HS-27A (cell line): ENCODE data around the gene QPRT.
"Not testable (repeated sequence)": the region's sequence is repeated elsewhere in the genome, so short reads cannot be mapped to it uniquely, and the experiment has no call there.

Experiments used
- DNase-seq: peaks from one replicate; pipeline ENCODE4 v3.0.0-alpha.2; 2012; ENCODE audit warnings: low read depth, missing footprints

The QPRT gene

GRCh38 chr16:29720703-29721102 is 41.7 kb downstream of the QPRT start:
- no peak for DNase-seq

GRCh38 chr16:29721167-29721879 is 42.3 kb downstream of the QPRT start:
- DNase-seq = not testable (repeated sequence)

- DNase-seq = no peak
Measured at GRCh38 chr16:29726845-29727377, 47.9 kb downstream of the QPRT start.

GRCh38 chr16:29727452-29727851 is 48.5 kb downstream of the QPRT start:
- no peak for DNase-seq

- no peak for DNase-seq
Measured at GRCh38 chr16:29729116-29729521, 50.1 kb downstream of the QPRT start.

- DNase-seq = no peak
Measured at GRCh38 chr16:29730649-29731048, 51.7 kb downstream of the QPRT start.

GRCh38 chr16:29731768-29732601 is 53.0 kb downstream of the QPRT start:
- not testable (repeated sequence) for DNase-seq

- no peak for DNase-seq
Measured at GRCh38 chr16:29734786-29735185, 55.8 kb downstream of the QPRT start.

- DNase-seq = no peak
Measured at GRCh38 chr16:29736112-29736511, 57.1 kb downstream of the QPRT start.

- DNase-seq = no peak
Measured at GRCh38 chr16:29736764-29737163, 57.8 kb downstream of the QPRT start.

GRCh38 chr16:29737713-29738112 is 58.7 kb downstream of the QPRT start:
- DNase-seq = no peak

- no peak for DNase-seq
Measured at GRCh38 chr16:29738514-29738913, 59.5 kb downstream of the QPRT start.

- DNase-seq = not testable (repeated sequence)
Measured at GRCh38 chr16:29739927-29740629, 61.1 kb downstream of the QPRT start.

- DNase-seq = not testable (repeated sequence)
Measured at GRCh38 chr16:29740630-29741015, 61.6 kb downstream of the QPRT start.

- DNase-seq = no peak
Measured at GRCh38 chr16:29742683-29743275, 63.8 kb downstream of the QPRT start.

- no peak for DNase-seq
Measured at GRCh38 chr16:29743475-29743826, 64.5 kb downstream of the QPRT start.

GRCh38 chr16:29743827-29744531 is 65.0 kb downstream of the QPRT start:
- no peak for DNase-seq

GRCh38 chr16:29744541-29745101 is 65.6 kb downstream of the QPRT start:
- DNase-seq = no peak

GRCh38 chr16:29745121-29745852 is 66.3 kb downstream of the QPRT start:
- DNase-seq = no peak

- no peak for DNase-seq
Measured at GRCh38 chr16:29745853-29746345, 66.9 kb downstream of the QPRT start, which contains the start of gene C16orf54. C16orf54 (minus strand) TSS chr16:29745990; CDS start chr16:29744951, 1,039 bp downstream.
